HG02884 (cell line): ENCODE measurements around the gene UBL5.
"Not testable (repeated sequence)": the region's sequence is repeated elsewhere in the genome, so short reads cannot be mapped to it uniquely, and the experiment has no call there.

Experiments used
- ATAC-seq: cut with Tn5 transposase; IDR thresholded peaks from one replicate; pipeline ENCODE4 v1.9.1; 2021; ENCODE audit warnings: mild to moderate bottlenecking, moderate library complexity; ENCODE audit not compliant: unreplicated experiment

UBL5 gene

GRCh38 chr19:9827289-9828238 is at the start of gene UBL5:
Gene UBL5 (plus strand): TSS chr19:9827918. CDS start chr19:9828338, 420 bp downstream.
- ATAC-seq, result peak; percentile 91

GRCh38 chr19:9782338-9782737 is 45.4 kb upstream of the UBL5 start:
- ATAC-seq, result no peak

GRCh38 chr19:9784163-9784496 is 43.6 kb upstream of the UBL5 start:
- not testable (repeated sequence) for ATAC-seq

GRCh38 chr19:9785367-9786331 is 42.1 kb upstream of the UBL5 start:
- ATAC-seq, result peak; percentile 56

DNA sequence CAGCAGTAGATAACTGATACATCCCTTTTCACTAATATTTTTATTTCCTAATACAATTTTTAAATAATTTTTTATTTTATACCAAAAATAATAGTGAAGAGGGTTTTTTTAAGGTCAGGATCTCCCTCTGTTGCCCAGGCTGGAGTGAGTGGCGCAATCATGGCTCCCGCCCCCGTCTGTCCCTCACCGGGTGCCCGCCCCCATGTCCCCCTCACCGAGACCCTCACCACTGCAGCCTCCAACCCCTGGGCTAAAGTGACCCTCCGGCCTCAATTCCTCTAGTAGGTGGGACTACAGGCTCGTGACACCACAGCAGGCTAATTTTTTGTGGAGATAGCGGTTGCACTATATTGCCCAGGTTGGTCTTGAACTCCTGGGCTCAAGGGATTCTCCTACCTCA is 41.4 kb upstream of the UBL5 start:
- ATAC-seq, result no peak

- ATAC-seq, result no peak
Measured at GRCh38 chr19:9786819-9787218, 40.9 kb upstream of the UBL5 start.

DNA sequence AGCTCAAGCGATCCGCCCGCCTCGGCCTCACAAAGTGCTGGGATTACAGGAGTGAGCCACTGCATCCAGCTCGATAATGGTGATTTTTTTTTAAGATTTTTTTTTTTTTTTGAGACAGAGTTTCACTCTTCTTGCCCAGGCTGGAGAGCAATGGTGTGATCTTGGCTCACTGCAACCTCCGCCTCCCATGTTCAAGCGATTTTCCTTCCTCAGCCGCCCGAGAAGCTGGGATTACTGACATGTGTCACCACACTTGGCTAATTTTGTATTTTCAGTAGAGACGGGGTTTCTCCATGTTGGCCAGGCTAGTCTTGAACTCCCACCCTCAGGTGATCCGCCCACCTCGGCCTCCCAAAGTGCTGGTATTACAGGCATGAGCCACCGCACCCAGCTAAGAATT is 39.1 kb upstream of the UBL5 start:
- not testable (repeated sequence) for ATAC-seq

DNA sequence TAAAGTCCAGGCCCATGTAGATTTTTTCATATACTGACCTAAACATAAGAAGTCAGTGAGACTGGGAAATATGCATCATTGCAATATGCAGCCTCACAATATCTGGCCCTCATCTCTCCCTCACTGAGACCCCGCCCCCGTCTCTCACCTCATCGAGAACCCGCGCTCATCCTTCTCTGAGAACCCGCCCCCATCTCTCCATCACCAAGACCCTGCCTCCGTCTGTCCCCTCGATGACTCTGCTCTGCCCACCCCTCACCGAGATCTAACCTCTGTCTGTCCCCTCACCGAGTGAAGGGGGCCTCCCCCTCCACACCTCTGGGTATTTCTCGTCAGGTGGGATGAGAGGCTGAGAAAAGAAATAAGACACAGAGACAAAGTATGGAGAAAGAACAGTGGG is 38.7 kb upstream of the UBL5 start:
- ATAC-seq, result no peak

DNA sequence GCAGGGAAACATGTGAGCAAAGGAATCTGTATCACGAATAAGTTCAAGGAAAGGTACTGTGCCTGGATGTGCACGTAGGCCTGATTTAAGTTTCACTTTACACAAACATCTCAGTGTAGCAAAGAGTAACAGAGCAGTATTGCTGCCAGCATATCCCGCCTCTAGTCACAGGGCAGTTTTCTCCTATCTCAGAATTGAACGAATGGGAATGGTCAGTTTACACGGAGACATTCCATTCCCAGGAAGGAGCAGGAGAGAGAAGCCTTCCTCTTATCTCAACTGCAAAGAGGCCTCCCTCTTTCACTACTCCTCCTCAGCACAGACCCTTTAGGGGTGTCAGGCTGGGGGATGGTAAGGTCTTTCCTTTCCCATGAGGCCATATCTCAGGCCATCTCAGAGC is 38.1 kb upstream of the UBL5 start:
- not testable (repeated sequence) for ATAC-seq

DNA sequence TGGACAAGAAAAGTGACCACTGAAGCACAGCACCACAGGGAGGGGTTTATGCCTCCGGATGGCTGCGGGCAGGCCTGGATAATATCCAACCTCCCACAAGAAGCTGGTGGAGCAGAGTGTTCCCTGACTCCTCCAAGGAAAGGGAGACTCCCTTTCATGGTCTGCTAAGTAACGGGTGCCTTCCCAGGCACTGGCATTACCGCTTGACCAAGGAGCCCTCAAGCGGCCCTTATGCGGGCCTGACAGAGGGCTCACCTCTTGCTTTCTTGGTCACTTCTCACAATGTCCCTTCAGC is 36.7 kb upstream of the UBL5 start:
- ATAC-seq, result not testable (repeated sequence)

DNA sequence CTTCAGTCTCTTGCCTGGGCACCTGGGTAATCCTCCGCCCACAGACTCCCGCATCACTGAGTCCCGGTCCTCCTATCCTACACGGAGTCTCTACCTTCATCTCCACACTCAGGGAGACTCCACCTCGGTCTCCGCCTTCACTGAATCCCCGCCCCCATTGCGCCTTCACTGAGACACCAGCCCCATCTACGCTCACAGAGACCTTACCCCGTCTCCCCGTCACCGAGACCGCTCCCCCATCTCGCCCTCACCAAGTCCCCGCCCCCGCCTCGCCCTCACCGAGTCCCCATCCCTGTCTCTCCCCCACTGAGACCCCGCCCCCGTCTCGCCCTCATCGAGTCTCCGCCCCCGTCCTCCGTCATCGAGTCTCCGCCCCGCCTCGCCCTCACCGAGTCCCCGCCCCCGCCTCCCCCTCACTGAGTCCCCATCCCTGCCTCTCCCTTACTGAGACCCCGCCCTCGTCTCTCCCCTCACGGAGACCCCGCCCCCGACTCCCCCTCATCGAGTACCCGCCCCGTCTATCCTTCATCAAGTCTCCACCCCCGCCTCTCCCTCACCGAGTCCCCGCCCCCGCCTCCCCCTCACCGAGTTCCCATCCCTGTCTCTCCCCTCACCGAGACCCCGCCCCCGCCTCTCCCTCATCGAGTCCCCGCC is 36.0 kb upstream of the UBL5 start:
- no peak for ATAC-seq

DNA sequence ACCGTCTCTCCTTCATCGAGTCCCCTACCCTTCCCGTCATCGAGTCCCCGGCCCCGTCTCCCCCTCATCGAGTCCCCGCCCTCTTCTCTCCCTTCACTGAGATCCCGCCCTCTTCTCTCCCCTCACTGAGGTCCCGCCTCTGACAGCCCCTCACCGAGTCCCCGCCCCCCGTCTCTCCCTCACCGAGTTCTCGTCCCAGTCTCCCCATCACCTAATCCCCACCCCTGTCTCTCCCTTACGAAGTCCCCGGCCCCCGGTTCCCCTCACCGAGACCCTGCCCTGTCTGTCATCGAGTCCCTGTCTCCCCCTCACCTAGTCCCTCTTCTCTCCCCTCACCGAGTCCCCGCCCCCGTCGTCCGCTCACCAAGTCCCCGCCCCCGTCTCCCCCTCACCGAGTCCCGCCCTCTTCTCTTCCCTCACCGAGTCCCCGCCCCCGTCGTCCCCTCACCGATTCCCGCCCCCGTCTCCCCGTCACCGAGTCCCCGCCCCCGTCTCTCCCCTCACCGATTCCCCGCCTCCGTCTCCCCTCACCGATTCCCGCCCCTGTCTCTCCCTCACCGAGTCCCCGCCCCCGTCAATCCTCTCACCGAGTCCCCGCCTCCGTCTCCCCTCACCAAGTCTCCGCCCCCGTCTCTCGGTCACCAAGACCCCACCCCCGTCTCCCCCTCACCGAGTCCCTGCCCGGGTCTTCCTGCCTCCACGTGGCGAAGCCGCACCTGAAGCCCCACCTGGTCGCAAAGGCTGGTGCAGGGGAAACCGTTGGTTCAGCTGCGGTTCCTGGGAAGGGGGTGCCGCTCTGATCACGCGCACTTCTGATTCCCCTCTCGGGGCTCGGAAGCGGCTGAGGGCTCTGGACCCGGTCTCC is 35.3 kb upstream of the UBL5 start:
- ATAC-seq, result no peak

GRCh38 chr19:9793071-9793591 is 34.6 kb upstream of the UBL5 start:
- no peak for ATAC-seq

- peak; percentile 63 for ATAC-seq
Measured at GRCh38 chr19:9796113-9796773, 31.5 kb upstream of the UBL5 start.

DNA sequence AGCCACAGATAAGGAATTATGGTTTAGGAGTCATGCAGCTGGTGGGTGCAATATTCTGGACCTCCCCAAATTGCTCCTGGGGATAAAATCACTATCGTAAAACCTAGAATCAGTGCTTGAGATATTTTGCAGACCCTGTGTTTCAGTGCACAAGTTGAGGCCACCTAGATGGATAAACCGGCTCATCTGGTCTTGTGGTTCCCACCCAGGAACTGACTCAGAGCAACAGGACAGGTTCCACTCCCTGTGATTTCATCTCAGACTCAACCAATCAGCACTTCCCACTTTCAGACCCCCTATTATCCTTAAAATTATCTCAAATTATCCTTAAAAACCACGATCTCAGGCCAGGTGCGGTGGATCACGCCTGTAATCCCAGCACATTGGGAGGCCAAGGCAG is 29.8 kb upstream of the UBL5 start:
- ATAC-seq, result no peak

DNA sequence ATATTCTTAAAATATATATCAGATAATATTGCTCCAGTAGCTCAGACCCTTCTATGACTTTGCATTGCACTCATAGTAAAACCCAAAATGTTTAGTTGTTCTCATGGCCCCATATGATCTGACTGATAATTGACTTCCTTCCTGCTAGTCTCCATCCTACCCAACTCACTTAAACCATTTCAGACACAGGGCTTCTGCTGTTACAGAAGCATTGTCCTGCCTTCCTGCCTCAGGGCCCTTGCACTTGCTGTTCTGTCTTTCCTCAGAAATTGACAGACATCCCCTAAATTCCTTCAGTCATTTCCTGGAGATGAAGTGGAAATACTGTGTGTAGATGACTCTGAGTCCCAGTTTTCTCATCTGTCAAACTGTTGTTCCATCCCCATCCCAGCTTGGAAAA is 28.6 kb upstream of the UBL5 start:
- ATAC-seq, result no peak

DNA sequence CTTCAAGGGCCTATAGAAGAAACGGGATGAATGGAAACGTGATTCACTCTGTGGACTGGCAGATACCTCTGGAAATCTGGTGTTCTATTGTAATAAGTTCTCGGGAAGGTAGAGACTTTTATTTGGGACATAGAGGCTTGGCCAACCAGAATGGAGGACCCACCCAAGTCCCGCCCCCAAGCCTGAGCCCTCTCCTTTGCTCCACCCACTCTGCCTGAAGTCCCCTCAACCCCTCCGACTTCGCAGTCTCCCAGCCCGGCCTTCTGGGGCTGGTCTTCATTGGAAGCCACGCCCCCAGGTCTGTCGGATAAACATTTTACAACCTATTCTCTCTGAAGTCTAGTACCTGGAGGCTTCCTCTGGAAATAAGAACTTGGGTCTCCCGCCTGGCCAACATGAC is 25.7 kb upstream of the UBL5 start:
- ATAC-seq, result no peak

- ATAC-seq, result no peak
Measured at GRCh38 chr19:9806803-9807202, 20.9 kb upstream of the UBL5 start.
